ENCODE data around the gene PMS2. TPM values are rescaled to one million over a fixed set of nuclear protein-coding genes. Genes with fewer than 3 reads are reported as not detected.

Gene PMS2
- total RNA-seq, 6 experiments from 2014 or later, result 3.9 to 6.8 (median 5.8) TPM

Small RNAs within 50 kb of the gene (small RNA-seq; reads per million reads assigned to genes)
- gene RF00019 (0 reads per million in 2 experiments), gene RNU6-218P (0 reads per million in 2 experiments), gene SNORA80D (0.78 to 0.97 reads per million in 2 experiments)

Other genes starting within 250 kb of the PMS2 start
- 10 to 100 TPM; 11.1 to 15.0 (median 12.7) TPM for gene RNF216, start 227.4 kb downstream of the PMS2 start, total RNA-seq
- not detected for gene OCM, start 128.3 kb downstream of the PMS2 start, total RNA-seq
- gene CCZ1, start 110.3 kb downstream of the PMS2 start, total RNA-seq, result 10 to 100 TPM; 18.8 to 35.5 (median 26.6) TPM
- gene RSPH10B, start 38.4 kb downstream of the PMS2 start, total RNA-seq, result under 1 TPM in 3 of 6 experiments, not detected in 3; 0.19 to 0.92 (median 0.47) TPM
- gene AIMP2, start 223 bp upstream of the PMS2 start, total RNA-seq, result 10 to 100 TPM; 20.2 to 53.6 (median 24.6) TPM
- under 1 TPM in 1 of 6 experiments, not detected in 5; 0.26 TPM for gene ANKRD61, start 22.3 kb upstream of the PMS2 start, total RNA-seq
- gene EIF2AK1, start 50.1 kb upstream of the PMS2 start, total RNA-seq, result 100 to 1,000 TPM in 2 of 6 experiments, 10 to 100 TPM in 4; 69.3 to 271 (median 72.8) TPM
- gene USP42, start 95.9 kb upstream of the PMS2 start, total RNA-seq, result 1 to 10 TPM; 3.1 to 4.5 (median 4.2) TPM